Spinal cord (tissue), 10 donors: Measurements from ENCODE around the gene PEF1. TPM values are rescaled to one million over a fixed set of nuclear protein-coding genes. Genes with fewer than 3 reads are reported as not detected.

Source experiments
- DNase-seq, 6 donors: peaks; one replicate each; pipeline versions ENCODE4 v3.0.0 to v3.0.0-alpha.2; 2013 to 2015; ENCODE audit warnings: low spot score in 6 of 6, low read depth in 4 of 6
- H3K27ac ChIP-seq: one replicate; pipeline ENCODE4 v1.5.1; 2013; ENCODE audit warnings: low read depth, low read length, control low read depth
- H3K27me3 ChIP-seq: one replicate; pipeline ENCODE4 v1.6.1; 2013; ENCODE audit warnings: low read length; ENCODE audit not compliant: control insufficient read depth, insufficient read depth
- H3K36me3 ChIP-seq: one replicate; pipeline ENCODE4 v1.6.1; 2013; ENCODE audit warnings: low read length; ENCODE audit not compliant: control insufficient read depth, insufficient read depth
- H3K4me1 ChIP-seq: one replicate; pipeline ENCODE4 v1.6.1; 2013; ENCODE audit warnings: low read length; ENCODE audit not compliant: control insufficient read depth, insufficient read depth
- H3K4me3 ChIP-seq: one replicate; pipeline ENCODE4 v1.5.1; 2013; ENCODE audit warnings: low read depth, low read length, control low read depth
- H3K9me3 ChIP-seq: one replicate; pipeline ENCODE4 v1.6.1; 2013; ENCODE audit warnings: low read length; ENCODE audit not compliant: control insufficient read depth, insufficient read depth
- WGBS: methylation state at CpG from one replicate; pipeline ENCODE4 v1.1.5; 2013; ENCODE audit warnings: missing lambda C conversion rate; ENCODE audit not compliant: insufficient coverage; 5-methylcytosine and 5-hydroxymethylcytosine counted together
- polyA plus RNA-seq, 2 donors: library from polyadenylated mRNA; unstranded; fragments of 120-200 nt; gene quantifications; one replicate each; pipeline ENCODE4 v1.2.1, GENCODE V29; 2013; ENCODE audit not compliant: insufficient read length in 2 of 2
- total RNA-seq, 2 donors: library from RNA; depleted of rRNA in 1 of 2; stranded (reverse); fragments of 120-200 nt in 1 of 2; fragments of >200 nt in 1 of 2; gene quantifications; one replicate each; pipeline versions ENCODE4 v1.2.3 to v1.2.4, GENCODE V29; 2013 to 2014
- donor health status: healthy.

Gene PEF1
- total and polyA plus RNA-seq, 4 donors: 66.1 to 78.2 (median 77.7) TPM

DNA sequence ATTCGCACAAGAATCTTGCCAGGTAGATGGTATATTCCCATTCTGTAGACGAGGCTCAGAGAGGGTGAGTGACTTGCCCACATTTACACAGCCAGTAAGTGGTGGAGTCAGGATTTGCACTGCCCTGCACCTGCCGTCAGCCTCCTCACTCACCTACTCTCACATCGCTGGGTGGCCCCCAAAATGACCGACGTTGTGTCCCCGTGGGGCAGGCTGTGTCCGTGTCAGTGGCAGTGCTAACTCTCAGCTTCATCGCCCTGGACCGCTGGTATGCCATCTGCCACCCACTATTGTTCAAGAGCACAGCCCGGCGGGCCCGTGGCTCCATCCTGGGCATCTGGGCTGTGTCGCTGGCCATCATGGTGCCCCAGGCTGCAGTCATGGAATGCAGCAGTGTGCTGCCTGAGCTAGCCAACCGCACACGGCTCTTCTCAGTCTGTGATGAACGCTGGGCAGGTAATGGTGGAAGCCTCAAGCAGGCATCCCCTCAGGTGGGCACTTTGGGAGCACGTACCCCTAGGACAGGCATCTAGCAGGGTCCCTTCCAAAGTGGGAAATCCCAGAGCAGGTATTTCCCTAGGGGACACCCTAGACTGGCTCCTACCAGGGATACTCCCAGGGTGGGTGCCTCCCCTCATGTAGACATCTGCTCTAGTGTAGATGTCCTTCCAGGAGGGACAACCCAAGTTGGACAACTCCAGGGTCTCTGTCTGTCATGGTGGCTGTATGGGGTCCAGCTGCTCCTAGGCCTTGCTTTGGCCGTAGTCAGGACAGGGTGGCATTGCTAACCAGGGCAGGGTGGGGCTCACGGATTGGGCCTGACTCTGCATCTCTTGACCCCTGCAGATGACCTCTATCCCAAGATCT lies 23.8 kb downstream of the PEF1 start:
- Histone ChIP-seq H3K27ac (no peak overlapping the region), H3K4me3 (no peak overlapping the region), H3K27me3 (peaks cover 11% of the 10 kb centered on the region), H3K4me1 (peaks cover 28% of the 10 kb centered on the region), H3K9me3 (no peaks in the 10 kb centered on the region), H3K36me3 (peaks cover 13% of the 10 kb centered on the region)
- WGBS: 92% methylated on average over 18 of the region's 20 CpGs
- DNase-seq: no peak

DNA sequence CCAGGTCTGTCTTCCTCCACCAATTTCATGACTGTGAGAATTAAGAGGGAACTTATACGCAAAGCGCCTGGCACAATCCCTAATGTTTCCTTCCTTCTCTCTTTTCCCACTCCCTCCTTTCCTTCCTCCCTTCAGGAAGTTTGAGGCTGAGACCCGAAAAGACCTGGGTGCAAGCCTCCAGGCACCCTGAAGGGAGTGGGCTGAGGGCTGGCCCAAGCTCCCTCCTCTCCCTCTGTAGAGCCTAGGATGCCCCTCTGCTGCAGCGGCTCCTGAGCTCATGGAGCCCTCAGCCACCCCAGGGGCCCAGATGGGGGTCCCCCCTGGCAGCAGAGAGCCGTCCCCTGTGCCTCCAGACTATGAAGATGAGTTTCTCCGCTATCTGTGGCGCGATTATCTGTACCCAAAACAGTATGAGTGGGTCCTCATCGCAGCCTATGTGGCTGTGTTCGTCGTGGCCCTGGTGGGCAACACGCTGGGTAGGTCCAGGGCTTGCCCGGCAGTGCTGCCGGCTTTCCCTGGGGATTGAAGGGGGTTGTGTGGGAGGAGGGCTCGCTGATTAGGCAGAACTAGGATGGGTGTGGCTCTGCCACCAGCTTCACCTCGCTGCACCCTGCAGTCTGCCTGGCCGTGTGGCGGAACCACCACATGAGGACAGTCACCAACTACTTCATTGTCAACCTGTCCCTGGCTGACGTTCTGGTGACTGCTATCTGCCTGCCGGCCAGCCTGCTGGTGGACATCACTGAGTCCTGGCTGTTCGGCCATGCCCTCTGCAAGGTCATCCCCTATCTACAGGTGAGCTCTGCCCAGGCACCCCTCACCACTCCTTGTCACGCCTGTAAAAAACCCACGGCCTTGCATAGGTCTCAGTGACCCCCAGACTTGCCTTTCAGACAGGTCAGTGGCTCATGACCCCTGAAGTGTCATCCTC lies 25.5 kb downstream of the PEF1 start:
- peaks cover 11% of the 10 kb centered on the region for H3K27me3 ChIP-seq
- no peaks in the 10 kb centered on the region for H3K9me3 ChIP-seq
- H3K4me1 ChIP-seq: peaks cover 40% of the 10 kb centered on the region
- H3K4me3 ChIP-seq: no peak overlapping the region
- WGBS: 76% methylated on average over 20 of the region's 23 CpGs
- DNase-seq: no peak
- H3K27ac ChIP-seq: no peak overlapping the region
- peaks cover 4% of the 10 kb centered on the region for H3K36me3 ChIP-seq

DNA sequence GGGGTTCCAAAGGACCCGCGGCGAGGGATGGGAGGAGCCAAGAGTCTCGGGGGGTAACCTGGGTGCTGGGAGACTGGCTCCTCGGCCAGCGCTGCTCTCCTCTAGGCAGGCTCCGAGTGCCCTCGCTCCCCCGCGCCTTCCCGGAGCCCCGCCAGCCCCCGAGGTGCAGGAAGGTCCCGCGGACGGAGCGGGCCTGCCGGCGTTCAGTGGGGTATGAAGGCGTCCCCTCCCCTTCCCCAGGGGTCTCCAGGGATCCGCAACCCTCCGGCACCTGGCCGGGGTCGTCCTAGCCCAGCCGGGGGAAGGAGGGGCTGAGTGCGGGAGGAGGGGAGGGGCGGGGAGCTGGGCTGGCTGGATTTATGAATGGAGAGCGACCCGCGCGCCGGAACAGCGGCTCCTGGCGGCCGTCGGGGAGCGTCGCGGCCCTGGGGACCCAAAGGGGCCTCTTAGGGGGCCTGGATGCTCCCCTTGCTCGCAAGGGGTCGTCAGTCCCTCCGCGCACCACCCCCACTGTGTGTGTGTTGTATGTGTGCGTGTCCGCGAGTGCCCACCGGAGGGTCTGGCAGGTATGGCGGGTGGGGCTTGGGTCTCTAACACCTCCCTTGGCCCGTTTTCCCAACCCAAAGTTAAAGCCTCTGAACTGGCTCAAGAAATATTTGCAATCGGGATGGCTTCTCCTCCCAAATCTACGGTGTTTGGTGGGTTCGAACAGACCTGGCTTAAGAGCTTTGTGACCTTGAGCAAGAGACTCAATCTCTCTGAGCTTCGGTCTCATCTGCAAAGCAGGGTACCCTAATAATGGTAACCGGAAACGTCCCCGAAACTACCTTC lies 26.5 kb downstream of the PEF1 start:
- peak overlapping the region; percentile 47 for H3K4me3 ChIP-seq
- no peaks in the 10 kb centered on the region for H3K36me3 ChIP-seq
- H3K27ac ChIP-seq: no peak overlapping the region
- H3K9me3 ChIP-seq: no peaks in the 10 kb centered on the region
- 12% methylated on average over 47 of the region's 56 CpGs for WGBS
- peaks cover 11% of the 10 kb centered on the region for H3K27me3 ChIP-seq
- H3K4me1 ChIP-seq: peaks cover 45% of the 10 kb centered on the region
- DNase-seq: peak in 3 of 6 donors; percentile 33 to 83 (median 81)

DNA sequence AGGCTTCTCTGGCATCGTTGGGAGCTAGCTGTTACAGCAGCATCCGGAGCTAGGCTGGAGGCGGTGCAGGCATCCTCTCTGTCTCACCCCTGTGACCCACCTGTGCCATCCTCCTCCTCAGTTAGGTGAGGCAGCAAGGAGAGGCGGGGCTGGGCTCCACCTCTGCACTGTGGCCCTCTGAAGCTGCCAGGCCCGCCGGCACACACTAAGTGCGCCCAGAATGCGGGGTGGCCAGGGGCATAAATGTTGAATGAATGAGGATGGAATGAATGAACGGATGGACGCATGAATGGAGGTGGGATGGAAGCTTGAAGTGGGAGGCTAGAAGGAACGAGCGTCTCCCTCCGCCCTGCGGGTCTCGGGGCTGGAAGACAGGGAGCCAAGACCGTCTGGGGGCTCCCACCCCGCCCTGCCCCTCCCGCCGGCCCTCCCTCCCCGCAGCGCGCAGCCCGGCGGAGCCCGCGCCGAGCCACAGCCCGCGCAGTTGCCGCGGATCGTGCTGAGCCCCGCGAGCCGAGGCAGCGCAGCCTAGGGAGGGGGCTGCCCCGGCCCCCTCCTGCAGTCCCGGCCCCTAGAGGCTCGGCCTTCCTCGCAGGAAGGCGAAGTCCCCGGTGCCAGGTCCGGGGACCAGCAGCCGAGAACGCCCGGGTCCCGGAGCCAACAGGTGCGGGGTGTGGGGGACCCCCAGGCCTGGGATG lies 27.3 kb downstream of the PEF1 start, which contains the start of gene HCRTR1:
TSS of gene HCRTR1 (plus strand) at position 472 of the 698 bp plus-strand sequence. CDS start 1,504 bp downstream, outside the sequence.
- peak in 2 of 6 donors; percentile 23 to 42 for DNase-seq
- peaks cover 11% of the 10 kb centered on the region for H3K27me3 ChIP-seq

DNA sequence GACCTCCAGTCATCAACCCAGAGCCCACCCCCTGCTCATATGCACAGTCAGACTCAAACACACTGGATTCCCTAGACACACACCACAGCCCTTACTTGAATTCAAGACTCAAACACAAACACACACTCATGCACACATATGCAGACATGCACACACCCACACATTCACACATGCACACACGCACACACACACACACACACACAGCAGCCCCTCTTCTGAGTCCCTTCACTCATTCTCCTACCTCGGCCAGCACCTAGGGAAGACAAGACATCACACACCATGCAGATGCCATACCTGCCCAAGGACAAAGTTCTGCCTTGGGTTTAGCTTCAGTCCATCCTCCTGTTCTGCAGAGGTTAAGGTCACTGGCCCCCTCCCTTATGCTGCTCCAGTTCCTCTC lies 28.7 kb downstream of the PEF1 start:
- Histone ChIP-seq H3K4me3 (no peak overlapping the region), H3K9me3 (no peaks in the 10 kb centered on the region), H3K36me3 (no peaks in the 10 kb centered on the region), H3K27me3 (peaks cover 11% of the 10 kb centered on the region), H3K4me1 (peaks cover 33% of the 10 kb centered on the region), H3K27ac (no peak overlapping the region)
- 49% methylated on average over 2 of the region's 2 CpGs for WGBS
- no peak for DNase-seq

More for the DNA sequence above, 27.3 kb downstream of the PEF1 start, which contains the start of gene HCRTR1:
- H3K4me1 ChIP-seq: peaks cover 43% of the 10 kb centered on the region
- no peaks in the 10 kb centered on the region for H3K9me3 ChIP-seq
- peak within 1 kb of the TSS; percentile 47 for H3K4me3 ChIP-seq
- H3K27ac ChIP-seq: no peak within 1 kb of the TSS
- WGBS: 2% methylated on average over 43 of the region's 48 CpGs
- H3K36me3 ChIP-seq: no peaks in the 10 kb centered on the region

DNA sequence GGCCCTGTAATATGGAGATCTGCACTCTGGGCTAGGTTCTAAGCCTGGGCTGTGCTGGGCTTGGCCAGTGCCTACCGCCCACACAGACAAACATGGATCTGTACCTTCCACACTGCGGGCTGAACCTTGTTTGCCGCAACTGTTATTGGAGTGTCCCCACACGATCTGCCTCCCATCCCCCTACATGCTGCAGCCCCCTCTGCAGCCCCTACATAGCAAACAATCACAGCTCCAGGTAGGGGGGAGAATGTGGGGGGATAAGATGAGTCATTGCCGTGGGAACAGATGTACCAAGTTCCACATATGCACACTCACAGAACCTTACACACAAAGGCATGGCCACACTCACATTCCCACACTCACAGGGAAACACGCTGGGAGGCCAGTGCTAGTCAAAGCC lies 29.3 kb downstream of the PEF1 start:
- Histone ChIP-seq H3K9me3 (no peaks in the 10 kb centered on the region), H3K4me1 (peaks cover 33% of the 10 kb centered on the region), H3K27ac (no peak overlapping the region), H3K36me3 (no peaks in the 10 kb centered on the region), H3K27me3 (peaks cover 11% of the 10 kb centered on the region), H3K4me3 (no peak overlapping the region)
- DNase-seq: no peak
- 60% methylated on average over 1 of the region's 6 CpGs for WGBS

DNA sequence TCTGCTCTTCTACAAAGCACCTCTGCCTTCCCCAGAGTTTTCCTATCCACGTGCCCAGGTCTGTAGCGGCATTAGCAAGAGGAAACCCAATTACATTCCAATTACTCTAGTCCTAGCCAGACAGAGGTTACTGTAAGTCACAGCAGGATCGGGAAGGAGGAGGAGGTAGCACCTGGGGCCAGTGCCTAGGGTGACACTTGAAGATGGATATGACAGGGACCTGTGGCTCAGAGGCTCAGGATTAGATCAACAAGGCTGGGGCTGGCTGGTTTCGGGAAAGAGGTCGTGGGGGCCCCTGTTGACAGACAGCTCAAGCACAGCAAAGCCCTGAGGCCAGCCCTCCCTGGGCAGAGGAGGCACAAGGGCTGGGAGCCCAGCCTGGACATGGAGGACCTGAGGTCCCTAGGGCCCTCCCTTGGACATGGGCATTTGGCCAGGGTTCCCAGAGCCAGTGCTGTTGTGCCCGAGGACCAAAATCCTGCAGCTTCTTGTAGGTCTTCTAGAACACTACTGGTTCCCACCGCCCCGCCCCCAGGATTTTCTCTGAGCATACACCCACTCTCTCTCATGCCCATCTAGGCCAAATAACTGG lies 30.2 kb downstream of the PEF1 start:
- 74% methylated on average over 6 of the region's 8 CpGs for WGBS
- no peak for DNase-seq
- no peaks in the 10 kb centered on the region for H3K9me3 ChIP-seq
- H3K4me1 ChIP-seq: peaks cover 33% of the 10 kb centered on the region
- no peak overlapping the region for H3K27ac ChIP-seq
- peaks cover 11% of the 10 kb centered on the region for H3K27me3 ChIP-seq
- no peaks in the 10 kb centered on the region for H3K36me3 ChIP-seq
- no peak overlapping the region for H3K4me3 ChIP-seq

DNA sequence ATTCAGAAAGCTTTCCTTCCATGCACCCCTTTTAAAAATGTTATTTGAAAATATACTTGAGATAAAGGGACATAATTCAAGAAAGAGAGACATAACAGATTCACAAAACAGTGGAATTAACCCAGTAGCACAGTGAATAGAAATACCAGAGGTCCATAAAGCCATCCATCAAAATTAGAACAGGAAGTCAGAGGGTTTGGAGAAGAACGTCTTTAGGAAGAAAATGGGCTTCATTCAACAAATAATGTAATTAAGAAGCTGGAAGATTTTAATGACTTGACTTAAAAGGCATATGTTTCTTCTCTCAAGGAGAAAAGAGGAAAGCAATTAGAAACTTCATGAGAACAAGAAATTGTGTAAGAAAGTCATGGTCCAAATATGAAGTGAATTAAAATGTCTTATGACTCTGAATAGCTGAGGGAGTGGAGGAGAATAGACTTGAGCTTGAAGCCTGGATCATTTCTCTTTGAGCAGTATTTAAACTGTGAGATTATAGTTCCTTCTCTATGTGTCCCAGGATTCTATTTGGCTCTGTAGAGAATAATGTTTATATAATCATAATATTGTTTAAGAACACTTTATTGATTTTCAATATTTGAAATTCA lies 35.1 kb downstream of the PEF1 start:
- no peak for DNase-seq
- Histone ChIP-seq H3K36me3 (no peaks in the 10 kb centered on the region), H3K9me3 (no peaks in the 10 kb centered on the region), H3K4me3 (no peak overlapping the region), H3K27ac (no peak overlapping the region), H3K27me3 (peaks cover 4% of the 10 kb centered on the region), H3K4me1 (peaks cover 8% of the 10 kb centered on the region)
- WGBS: no CpG with 5 or more reads among the region's 1 CpG
